GM19239 (cell line): ENCODE measurements around the gene HOXA6.

ENCODE experiments used
- DNase-seq: peaks from one replicate; pipeline ENCODE4 v3.0.0; 2011; ENCODE audit warnings: low spot score; ENCODE audit not compliant: insufficient read length
- FAIRE-seq: peaks from 2 replicates; lab custom pipeline; 2011; peaks lifted over from hg19 to GRCh38; lab: Jason Lieb, UNC

HOXA6 gene

DNA sequence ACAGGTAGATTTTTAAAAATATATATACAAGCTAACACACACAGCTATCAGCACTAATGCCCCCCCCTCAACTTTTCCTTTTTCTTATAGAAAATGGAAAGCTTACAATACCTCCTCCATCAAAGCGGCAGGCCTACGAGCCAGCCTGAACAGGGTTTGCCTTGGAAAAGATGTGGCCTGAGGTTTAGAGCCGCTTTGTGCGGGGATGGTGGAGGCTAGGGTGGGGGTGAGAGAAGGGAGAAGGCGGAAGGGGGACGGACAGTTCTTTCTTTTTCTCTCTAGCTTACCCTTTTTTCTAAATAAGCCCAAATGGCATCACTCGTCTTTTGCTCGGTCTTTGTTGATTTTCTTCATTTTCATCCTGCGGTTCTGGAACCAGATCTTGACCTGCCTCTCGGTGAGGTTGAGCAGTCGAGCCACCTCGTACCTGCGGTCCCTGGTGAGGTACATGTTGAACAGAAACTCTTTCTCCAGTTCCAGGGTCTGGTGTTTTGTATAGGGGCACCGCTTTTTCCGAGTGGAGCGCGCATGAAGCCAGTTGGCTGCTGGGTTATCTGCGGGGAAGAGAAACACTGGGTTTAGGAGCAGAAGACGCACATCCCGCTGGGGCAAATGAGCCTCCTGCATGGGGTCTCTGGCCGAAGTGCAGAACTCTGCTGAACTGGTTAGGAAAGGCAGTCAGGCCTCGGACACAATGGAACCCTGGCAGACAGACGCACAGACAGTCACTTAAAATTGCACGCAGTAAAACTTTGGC is 15.9 kb upstream of the HOXA6 start:
- DNase-seq (no peak), FAIRE-seq (no peak)

DNA sequence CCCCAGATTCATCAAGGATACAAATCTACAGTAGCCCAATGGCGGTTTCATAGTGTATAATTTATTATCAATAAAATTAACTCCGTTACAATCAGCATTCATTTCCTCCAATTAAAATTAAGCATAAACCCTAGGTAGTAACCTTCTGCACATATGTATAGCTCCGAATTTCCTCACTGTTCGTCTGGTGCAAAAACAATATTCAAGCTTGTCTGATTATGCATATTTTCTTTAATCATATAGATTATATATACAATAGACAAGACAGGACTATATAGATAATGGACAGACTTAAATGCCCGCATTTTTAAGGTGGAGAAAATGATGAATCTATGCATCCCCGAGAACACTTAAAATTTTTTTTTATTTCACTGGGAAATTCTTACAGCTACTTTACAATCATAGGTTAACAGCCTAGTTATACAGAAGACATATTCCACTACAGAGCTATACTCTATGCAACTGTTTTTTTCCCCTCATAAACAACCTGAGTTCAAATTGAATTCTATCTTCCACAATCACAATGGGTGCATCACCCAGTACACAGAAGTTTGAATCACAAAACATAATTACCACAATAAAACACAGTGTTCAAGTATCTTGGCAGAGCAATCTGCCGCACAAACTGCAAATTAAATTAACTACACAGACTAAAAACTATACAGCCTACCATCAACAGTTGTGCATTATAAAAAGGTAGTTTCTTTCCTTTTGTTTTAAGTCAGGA is 15.2 kb upstream of the HOXA6 start:
- DNase-seq: no peak
- no peak for FAIRE-seq

DNA sequence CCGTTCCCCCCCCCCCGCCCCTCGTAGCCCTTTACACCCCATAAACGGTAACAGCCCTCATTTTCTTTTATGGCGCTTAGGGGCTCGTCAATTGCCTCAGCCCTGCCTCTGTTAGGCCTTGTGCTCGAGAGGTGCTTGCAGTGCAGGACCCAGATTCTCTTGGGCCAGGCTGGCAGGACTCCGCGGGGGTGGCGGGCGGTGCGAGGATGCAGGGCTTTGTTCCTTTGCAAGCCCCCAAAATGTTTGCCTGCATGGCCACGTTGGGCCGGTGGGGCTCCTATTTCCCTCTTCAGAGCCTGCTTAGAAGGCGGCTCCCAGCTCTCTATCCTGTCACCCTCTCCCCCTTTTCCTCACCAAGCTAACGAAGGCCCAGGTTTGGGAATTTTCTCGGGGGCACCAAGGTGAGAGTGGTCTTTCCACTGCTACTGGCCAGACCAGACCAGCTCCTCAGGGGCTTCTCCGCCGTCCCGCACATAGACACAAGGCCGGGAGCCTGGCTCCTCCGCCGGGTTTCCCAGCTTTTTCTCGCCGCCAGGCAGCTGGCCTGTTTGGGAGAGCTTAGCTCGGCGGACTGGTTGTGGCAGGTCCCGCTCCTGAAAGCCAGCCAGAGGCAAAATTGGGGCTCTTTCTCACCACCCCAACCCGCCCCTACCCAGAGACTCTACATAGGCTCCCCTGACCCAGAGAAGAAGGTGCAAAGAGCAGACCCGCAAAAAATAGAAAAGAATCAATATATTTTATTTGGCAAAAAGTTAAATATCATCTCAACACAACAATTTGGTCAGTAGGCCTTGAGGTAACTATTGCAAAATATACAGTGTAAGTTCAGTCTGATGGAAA is 14.4 kb upstream of the HOXA6 start:
- no peak for FAIRE-seq
- no peak for DNase-seq

DNA sequence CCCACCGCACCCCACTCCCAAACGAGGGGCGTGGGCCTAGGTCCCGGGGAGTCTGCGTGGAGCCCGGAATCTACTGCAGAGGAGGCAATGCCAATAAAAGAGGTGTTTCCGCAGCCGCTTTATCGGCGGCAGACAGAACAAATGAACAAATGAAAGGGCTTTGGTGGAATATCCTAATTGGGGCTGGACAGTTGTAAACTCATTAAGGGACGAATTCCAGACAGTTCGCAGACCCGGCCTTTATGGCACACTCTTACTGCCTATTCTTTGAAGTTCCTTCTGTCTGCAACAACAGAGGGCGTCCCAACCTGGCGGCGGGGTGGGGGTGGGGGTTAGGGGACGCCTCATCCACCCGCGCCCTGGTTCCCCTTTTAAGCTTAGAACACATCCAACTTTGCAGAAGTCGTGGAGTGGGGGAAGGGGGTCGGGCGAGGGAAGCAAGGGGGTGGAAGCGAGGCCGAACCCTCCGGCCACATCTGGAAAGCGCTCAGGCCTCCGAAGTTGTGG is 13.7 kb upstream of the HOXA6 start:
- no peak for DNase-seq

DNA sequence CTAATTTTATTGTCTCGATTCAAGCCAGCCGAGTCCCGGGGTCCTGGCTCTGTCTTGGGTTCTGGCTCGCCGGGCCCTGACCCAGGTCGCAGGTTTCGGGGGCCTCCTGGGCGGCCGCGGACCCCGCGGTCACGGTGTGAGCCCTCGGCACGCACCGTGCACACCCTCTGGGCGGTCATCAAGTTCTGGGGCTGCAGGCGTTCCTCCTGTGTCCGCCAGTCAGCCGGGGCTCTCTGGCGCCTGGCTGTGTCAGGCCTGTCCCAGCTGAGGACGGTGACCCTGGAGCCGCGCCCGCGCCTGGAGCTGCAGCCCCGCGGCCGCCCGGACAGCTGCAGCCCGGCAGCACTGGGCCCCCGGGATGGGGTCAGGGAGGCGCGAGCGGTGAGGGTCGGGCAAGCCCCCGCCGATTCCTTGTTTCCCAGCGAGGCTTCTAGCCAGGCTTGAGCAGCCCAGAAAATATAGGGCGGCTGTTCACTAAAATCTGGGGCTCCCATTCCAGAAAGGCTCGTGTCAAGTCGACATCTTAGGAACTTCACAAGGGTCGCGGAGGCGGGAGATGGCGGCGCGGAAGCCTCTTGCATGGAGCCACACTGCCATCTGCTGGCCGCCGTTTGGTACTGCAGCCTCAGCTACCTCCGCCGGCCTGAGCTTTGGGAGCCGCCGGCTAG is 13.1 kb upstream of the HOXA6 start:
- DNase-seq (peak; percentile 91), FAIRE-seq (peak; percentile 90)

More for the DNA sequence above, 13.7 kb upstream of the HOXA6 start:
- FAIRE-seq: no peak

DNA sequence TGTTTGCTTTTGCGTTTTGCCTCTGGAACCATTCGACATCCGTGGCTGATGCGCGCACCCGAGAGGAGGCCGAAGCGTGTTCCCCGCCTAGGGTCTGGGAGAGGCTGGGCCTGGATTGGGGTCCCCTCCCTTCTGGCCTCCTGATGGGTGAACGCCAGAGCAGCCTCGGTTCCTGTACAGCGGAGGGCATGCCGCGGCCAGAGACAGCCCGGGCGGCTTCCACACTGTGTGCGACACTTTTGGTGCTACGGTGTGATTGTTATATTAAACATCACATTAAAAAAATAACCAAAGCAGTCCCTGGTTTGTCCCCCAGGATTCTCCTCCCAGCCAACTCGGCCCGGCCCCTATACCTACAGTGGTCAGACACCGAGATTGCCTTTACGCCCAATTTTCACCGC is 12.6 kb upstream of the HOXA6 start:
- DNase-seq: no peak
- FAIRE-seq: no peak

DNA sequence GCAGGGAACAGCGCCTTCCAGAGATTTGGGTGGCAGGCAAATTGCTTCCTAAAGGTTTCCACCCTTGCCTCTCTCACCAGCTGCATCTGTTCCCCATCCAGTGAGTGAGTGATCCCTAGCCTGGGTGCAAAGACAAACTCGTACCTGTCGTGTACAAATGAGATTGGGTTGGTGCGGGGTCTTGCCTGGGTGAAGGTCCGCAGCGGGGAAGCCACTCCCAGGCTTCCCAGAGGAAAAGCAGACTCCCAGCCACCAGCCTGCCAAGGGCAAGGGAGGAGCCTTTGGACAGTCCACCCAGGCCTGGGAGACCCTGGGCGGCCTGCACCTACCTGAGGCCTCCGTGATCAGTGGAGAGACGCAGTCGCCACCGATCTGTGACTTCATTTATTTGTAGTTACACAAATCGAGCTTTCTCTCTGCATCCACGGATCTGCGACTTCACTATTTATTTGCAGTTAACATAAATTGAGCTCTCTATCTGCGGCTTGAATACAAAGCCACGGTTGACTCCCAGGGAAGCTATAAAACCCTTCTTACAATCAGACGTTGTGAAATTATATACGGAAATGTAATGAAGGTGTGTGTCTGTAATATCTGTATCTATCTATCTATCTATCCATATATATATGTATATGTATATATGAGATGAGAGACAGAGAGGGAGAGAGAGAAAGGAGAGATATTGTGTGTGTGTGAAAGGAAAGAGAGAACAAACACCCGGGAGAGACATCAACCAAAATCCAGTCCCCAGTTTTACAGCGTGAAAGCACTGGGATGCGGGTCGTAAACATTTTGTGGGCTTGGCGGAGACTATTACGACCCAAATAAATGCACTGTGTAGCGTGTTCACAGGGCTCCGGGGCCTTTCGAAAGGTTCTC is 11.9 kb upstream of the HOXA6 start:
- no peak for DNase-seq
- FAIRE-seq: no peak

DNA sequence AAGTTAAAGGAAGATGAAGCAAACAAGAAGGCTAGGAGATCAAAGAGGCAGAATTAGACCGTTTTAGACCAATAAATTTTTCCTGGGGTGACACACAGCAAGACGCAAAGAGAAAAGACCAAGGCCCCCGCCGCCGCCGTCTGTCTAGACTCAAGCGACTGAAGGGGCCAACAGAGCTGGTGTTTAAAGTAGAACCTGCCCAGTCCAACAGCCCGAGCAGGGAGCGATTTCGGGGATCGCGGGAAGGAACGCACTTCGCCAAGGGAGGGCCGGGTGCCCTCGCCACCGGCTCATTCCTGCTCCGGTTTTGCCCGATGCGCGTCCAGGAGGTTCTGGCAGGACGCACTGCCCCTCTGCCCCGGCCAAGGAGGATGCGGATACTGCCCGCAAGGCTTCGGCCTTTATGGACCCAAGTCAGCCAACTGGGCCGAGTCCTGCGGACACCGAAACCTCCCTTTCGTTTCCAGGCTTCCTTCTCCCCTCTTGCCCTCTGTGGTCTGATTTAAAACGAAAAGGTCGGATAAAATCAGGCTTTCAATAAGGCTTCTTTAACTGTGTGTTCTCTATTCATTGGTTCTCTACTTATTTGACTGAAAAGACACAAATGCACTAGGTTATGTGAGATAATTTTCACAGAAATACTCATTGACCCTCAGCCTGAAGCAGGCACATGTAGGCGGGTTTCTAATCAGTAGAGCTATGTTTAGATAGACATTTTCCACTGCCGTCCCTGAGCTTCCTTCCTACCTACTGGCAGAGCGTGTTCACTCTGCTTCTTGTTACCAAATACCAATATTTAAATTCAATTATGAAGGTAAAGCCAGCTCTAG is 11.1 kb upstream of the HOXA6 start:
- FAIRE-seq: no peak

DNA sequence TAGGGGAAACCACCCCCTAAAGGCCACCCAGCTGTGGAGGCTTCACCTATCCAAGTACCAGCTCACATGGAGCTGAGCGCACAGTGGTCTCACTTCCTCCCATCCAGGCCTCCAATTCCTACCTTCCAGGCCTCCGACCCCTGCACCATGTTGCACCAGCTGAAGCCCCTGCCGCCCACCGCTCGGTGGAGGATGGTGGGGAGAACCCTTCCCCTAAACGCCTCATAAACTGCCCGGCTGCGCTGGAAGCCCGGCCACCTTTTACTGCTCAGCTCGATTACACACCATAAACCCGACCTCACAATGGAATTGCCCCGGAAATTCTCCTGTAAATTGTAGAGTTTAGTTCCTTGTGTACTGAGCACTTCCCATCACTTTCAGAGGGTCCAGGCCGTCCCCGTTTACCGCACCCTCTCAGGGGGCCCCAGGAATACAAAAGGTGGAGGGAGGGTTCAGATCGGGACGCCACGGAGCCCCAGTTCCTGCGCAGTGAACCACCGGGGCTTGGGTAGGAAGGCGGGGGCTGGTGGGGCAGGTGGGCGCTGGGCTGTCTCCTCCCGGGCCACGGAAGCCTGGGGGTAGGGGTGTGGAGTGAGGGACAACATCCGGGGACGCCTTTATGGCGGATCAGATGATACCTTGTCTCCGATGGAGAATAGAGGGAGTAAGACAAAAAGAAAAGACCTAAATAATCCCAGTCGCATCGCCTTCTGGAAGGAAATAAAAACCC is 10.3 kb upstream of the HOXA6 start:
- no peak for FAIRE-seq
- DNase-seq: no peak

More for the DNA sequence above, 11.1 kb upstream of the HOXA6 start:
- DNase-seq: no peak

DNA sequence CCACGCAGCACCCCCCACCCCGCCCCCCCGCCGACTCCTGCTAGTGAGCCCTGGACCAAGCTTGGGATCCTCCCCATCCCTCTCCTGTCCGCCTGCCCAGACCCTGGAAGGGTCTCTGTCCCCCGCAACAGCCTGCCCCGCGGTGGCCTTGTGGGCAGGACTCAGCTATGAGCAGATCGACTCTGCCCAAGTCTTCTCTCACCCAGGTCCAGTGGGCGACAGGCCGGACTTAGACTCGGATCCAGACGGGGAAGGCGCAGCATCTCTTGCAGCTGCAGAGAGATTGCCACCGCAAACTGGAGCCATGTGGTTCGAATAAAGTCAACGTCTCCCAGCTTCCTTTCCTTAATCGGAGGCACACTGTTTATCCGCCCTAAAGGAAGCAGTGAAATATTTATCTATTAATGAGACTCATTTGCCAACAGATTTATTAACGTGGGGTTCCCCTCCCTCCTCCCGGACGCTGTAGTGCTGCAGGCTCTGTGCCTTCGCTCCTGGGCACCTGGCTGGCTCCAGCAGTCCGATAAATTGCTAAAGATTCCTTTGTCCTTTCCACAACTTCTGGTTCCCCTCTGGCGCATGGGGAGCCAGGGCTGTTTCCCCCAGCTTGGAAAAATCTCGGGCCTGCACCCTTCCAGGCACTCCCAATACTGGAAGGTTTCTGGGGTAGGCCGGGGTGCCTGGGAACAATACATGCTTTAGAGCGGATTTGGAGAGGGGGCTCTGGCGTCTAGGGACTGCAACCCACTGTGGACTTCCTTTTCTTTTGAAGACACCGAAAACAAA is 9.5 kb upstream of the HOXA6 start:
- DNase-seq: no peak
- FAIRE-seq: no peak

DNA sequence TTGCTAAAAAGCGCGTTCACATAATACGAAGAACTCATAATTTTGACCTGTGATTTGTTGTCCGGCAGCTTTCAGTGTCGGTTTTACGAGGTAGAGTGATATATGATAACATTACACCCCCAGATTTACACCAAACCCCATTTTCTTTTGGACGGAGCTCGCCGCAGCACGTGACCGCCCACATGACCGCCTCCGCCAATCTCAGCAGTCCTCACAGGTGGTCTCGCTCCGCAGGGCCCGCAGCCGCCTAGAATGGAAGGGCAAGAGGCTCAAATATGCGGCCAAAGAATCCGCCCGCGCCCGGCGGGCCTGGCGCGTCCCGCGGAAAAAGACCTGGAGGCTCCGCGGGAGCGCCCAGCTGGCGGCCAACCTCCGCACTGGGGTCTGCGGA is 8.9 kb upstream of the HOXA6 start, which contains the start of gene HOXA7:
TSS of gene HOXA7 (minus strand) at position 168 of the 391 bp plus-strand sequence. CDS start at position 38, 130 bp downstream.
- no peak for FAIRE-seq
- DNase-seq: no peak

DNA sequence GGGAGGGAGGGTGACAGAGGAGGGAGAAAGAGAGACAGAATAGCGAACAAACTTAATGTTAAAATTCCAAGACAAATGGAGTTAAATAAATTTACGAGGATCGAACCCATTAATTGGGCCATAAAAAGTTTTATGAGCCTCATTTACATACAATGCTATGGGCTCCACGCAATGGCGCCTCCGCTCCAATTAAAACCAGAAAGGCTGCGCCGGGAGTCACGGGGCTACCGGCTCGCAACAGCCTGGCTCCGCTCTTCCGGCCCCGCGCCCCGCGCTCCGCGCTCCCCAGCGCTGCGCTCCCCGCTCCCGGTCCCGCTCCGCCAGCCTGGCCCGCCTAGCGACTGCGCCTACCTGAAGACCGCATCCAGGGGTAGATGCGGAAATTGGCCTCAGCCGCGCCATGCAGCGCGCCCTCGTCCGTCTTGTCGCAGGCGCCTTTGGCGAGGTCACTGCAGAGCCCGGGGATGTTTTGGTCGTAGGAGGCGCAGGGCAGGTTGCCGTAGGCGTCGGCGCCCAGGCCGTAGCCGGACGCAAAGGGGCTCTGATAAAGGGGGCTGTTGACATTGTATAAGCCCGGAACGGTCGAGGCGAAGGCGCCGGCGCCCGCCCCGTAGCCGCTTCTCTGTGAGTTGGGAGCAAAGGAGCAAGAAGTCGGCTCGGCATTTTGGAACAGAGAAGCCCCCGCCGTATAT is 8.4 kb upstream of the HOXA6 start:
- no peak for DNase-seq
- no peak for FAIRE-seq

DNA sequence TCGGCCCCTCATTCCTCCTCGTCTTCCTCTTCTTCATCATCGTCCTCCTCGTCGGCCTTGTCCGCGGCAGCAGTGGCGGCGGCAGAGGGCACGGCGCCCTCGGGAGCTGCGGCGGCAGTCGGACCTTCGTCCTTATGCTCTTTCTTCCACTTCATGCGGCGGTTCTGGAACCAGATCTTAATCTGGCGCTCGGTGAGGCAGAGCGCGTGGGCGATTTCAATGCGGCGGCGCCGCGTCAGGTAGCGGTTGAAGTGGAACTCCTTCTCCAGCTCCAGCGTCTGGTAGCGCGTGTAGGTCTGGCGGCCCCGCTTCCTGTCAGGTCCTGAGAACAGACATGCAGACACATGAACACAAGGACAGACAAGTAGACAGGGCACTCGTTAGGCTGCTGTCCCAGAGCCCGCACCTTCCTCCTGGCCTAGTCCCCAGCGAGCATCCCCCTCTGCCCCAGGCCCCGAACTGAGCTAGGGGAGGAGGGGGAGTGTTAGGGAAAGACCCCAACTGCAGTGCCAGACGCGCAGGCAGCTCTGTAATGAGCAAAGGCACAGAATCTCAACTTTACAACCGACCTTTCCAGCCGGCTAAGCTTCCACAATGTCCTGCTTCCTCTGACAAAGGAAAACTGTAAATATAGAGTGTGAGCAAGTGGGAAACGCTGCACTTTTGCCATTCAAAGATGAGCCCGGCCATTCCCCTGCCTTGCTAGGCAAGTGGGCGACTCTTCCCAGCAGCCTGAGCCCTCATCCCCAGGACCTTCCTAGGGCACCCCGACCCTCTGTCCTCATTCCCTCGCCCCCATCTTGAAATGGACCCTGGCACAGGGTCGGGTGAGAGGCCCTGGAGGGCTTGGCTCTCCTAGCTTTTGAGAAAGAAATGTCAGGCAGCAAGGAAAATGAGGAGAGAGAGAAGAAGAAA is 7.6 kb upstream of the HOXA6 start:
- DNase-seq (no peak), FAIRE-seq (no peak)

DNA sequence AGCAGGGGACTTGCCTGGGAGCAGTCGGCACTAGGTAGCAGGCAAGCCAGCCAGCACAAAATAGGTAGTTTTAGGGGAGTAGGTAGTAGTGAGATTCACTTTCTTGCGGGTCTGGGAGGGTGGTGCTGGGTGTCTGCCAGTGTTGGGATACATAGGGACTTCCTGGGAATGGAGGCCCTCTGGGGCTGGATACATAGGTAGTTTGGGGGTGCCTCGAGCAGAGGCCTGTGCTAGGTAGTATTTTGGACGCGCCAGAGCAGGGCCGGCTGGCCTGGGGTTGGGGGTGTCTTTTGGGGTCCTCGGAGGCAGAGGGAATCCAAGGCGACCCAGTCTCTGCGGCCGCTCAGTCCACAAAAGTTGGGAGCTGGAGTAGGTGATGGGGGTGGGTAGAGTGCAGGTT is 6.8 kb upstream of the HOXA6 start:
- DNase-seq (no peak), FAIRE-seq (no peak)

DNA sequence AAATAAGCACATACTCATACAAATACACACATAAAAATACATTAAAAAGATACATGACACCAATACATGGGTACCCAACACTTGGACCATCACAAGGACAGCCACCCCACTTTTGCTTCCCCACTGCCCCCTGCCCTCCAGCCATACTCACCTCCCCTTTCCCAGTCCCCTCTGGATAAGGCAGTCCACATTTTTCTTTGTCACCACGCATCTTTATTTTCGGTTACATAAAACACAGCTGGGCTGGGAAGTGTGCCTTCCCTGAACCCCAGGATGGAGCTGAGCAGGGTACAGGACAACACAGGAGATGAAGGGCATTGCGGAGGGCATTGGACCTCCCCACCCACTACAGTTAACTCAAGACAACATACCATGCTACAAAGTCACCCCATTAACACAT is 6.0 kb upstream of the HOXA6 start:
- DNase-seq (no peak), FAIRE-seq (no peak)
